ENCODE results near the gene TRIP4.
A peak's percentile ranks its signal among the peaks of the same experiment; 100 is the strongest.

Gene TRIP4

GRCh38 chr15:64447536-64448315 is 60.1 kb downstream of the TRIP4 start:
- no peak for DNase-seq

- DNase-seq = no peak
These were observed 65.5 kb downstream of the TRIP4 start for GRCh38 chr15:64452988-64453688.

DNA sequence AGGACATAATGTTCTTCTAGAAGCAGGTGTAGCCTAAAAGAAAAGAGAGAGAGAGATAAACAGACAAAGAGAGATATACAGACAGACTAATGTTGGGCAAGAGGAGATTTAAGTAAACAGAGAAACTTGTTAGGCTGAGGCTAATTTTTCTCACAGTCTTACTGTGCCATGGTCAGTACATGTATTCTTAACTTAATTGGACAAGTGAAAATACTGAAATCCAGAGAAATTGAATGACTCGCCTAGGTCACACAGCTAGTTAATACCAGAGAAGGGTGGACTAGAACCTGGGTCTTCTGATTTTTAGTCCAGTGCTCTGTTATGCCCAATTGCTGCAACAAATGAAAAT is 66.0 kb downstream of the TRIP4 start:
- no peak for DNase-seq

GRCh38 chr15:64454282-64454681 is 66.6 kb downstream of the TRIP4 start:
- no peak for DNase-seq

DNA sequence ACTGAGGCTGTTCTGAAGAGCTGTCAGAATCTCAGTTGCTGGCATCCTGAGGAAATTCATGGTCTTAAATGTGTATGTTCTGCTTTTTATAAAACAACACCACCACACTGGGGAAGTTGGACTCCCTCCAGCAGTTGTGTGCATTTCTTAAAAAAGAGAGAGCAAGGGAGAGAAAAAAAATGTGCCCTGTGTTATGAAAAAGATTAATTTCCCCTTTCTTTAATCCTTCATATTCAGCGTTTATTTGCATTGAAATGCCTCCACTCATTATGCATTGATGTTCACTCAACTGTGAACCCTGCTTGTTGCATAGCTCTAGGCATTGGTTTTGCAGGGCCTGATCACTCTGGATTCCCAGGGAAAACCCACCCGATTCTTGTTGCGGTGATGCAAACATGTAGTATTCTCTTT is 68.3 kb downstream of the TRIP4 start:
- DNase-seq = no peak

GRCh38 chr15:64456634-64457108 is 69.0 kb downstream of the TRIP4 start:
- no peak for DNase-seq

DNA sequence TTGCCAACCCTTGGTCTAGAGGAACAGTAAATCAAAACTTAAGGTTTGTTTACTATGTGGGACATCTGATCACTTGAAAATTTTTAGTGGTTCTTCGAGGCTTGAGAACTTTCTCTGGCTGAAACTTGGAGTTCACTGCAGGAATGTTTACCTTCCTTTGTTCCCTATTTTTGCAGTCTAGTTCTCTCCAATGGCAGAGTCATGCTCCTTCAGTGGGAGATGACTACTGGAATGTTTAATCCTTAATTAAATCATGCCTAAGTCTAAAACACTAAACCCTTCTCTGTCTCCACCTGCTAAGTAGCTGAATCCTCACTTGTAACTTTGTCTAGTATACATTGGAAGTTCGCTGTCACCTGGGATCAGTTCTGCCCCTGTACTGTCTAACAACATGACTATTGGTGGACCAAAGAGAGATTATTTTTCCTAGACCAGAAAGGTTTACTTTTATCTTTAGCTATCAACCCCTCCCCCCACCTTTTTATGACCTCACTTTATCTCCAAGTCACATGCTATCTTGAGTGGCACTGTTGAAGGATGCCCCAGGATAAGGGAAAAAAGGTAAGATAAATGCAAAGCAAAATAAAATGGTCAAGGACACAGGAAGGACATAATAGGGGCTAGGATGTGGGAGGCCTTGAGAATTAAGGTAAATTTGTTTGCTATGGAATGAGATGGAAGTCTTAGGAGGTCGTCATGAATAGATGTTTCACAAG is 71.6 kb downstream of the TRIP4 start:
- peak; percentile 20 for DNase-seq

GRCh38 chr15:64460206-64460723 is 72.6 kb downstream of the TRIP4 start, which contains the start of gene ZNF609:
TSS of gene ZNF609 (plus strand) at chr15:64460578. CDS start at chr15:64499420, 38,842 bp downstream.
- DNase-seq = peak; percentile 95

- DNase-seq = peak; percentile 57
These were observed 73.4 kb downstream of the TRIP4 start for GRCh38 chr15:64460724-64461720.

GRCh38 chr15:64461721-64462162 is 74.1 kb downstream of the TRIP4 start:
- peak; percentile 37 for DNase-seq

- DNase-seq = no peak
These were observed 74.9 kb downstream of the TRIP4 start for GRCh38 chr15:64462492-64462891.

- peak; percentile 92 for DNase-seq
These were observed 76.8 kb downstream of the TRIP4 start for GRCh38 chr15:64464276-64465005.

- peak; percentile 13 for DNase-seq
These were observed 78.9 kb downstream of the TRIP4 start for GRCh38 chr15:64466408-64467141.

- DNase-seq = no peak
These were observed 84.5 kb downstream of the TRIP4 start for GRCh38 chr15:64472161-64472560.

GRCh38 chr15:64474846-64475245 is 87.2 kb downstream of the TRIP4 start:
- DNase-seq = no peak

DNA sequence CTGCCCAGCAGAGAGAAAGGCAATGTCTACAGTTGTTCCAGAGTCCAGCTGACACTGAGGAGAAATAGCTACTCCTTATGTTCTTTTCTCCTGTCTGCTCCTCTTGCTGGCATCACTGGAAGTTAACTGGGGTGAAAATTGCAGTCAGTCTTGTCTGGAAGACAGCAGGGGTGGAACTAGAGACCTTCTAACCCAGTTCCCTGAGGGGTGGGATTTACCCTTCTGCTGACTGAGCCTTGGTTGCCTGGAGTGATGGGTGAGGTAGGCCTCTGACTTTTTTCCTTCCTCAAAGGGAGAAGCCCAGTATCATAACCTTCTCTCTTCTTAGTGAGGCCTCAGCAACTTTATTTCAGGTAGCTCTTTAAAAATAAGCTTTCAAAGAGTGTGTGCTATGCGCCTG is 88.9 kb downstream of the TRIP4 start:
- DNase-seq = no peak

- DNase-seq = no peak
These were observed 91.2 kb downstream of the TRIP4 start for GRCh38 chr15:64478863-64479262.

GRCh38 chr15:64480891-64481290 is 93.3 kb downstream of the TRIP4 start:
- no peak for DNase-seq

DNA sequence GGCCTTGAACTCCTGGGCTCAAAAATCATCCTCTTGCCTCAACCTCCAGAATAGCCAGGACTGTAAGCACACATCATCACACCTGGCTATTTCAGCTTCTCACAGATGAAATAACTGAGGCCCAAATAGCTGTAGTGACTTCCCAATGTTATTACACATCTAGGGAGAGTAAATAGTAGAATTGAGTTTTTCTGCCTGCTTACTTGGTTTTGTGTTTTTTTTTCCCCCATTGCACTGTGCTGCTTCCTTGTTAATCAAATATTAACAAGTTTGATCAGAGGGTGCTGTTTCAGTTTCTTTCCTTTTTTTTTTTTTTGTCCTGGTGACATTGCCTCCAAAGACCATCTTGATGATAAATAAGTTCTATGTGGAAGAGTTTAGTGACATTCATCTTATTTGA is 96.1 kb downstream of the TRIP4 start:
- DNase-seq = no peak

- no peak for DNase-seq
These were observed 98.2 kb downstream of the TRIP4 start for GRCh38 chr15:64485796-64486195.

All from DMS53 (cell line).